Measurements from ENCODE around the gene LACRT. TPM values are rescaled to one million over a fixed set of nuclear protein-coding genes. Genes with fewer than 3 reads are reported as not detected.

LACRT gene
- total and polyA plus RNA-seq, 4 donors: not detected

GRCh38 chr12:54593135-54593534 lies 41.6 kb downstream of the LACRT start:
- Histone ChIP-seq H3K36me3 (ENCODE audit: control insufficient read depth, insufficient read depth, low read length) (no peaks in the 10 kb centered on the region), H3K4me1 (ENCODE audit: control insufficient read depth, insufficient read depth, low read length) (peaks cover 14% of the 10 kb centered on the region), H3K27me3 (ENCODE audit: control insufficient read depth, insufficient read depth, low read length) (peaks cover 4% of the 10 kb centered on the region), H3K4me3 (ENCODE audit: low read depth, low read length) (no peak overlapping the region), H3K27ac (ENCODE audit: low read depth, low read length) (no peak overlapping the region), H3K9me3 (ENCODE audit: control insufficient read depth, insufficient read depth, low read length) (no peaks in the 10 kb centered on the region)
- no peak for DNase-seq (ENCODE audit: low read depth in 4 of 6, low spot score in 6 of 6)
- 60% methylated on average over 3 of the region's 4 CpGs for WGBS (ENCODE audit: insufficient coverage)

- no peak overlapping the region for H3K4me3 ChIP-seq (ENCODE audit: low read depth, low read length)
- H3K27me3 ChIP-seq (ENCODE audit: control insufficient read depth, insufficient read depth, low read length): peaks cover 4% of the 10 kb centered on the region
- no peaks in the 10 kb centered on the region for H3K9me3 ChIP-seq (ENCODE audit: control insufficient read depth, insufficient read depth, low read length)
- peak in 1 of 6 donors; percentile 27 for DNase-seq (ENCODE audit: low read depth in 4 of 6, low spot score in 6 of 6)
- H3K4me1 ChIP-seq (ENCODE audit: control insufficient read depth, insufficient read depth, low read length): peaks cover 22% of the 10 kb centered on the region
- no peak overlapping the region for H3K27ac ChIP-seq (ENCODE audit: low read depth, low read length)
- H3K36me3 ChIP-seq (ENCODE audit: control insufficient read depth, insufficient read depth, low read length): no peaks in the 10 kb centered on the region
- 92% methylated on average over 2 of the region's 2 CpGs for WGBS (ENCODE audit: insufficient coverage)
Measured at GRCh38 chr12:54592316-54592715, 42.4 kb downstream of the LACRT start.

GRCh38 chr12:54590978-54591591 lies 43.6 kb downstream of the LACRT start:
- Histone ChIP-seq H3K4me3 (ENCODE audit: low read depth, low read length) (no peak overlapping the region), H3K9me3 (ENCODE audit: control insufficient read depth, insufficient read depth, low read length) (no peaks in the 10 kb centered on the region), H3K4me1 (ENCODE audit: control insufficient read depth, insufficient read depth, low read length) (peaks cover 31% of the 10 kb centered on the region), H3K36me3 (ENCODE audit: control insufficient read depth, insufficient read depth, low read length) (no peaks in the 10 kb centered on the region), H3K27me3 (ENCODE audit: control insufficient read depth, insufficient read depth, low read length) (peaks cover 4% of the 10 kb centered on the region), H3K27ac (ENCODE audit: low read depth, low read length) (no peak overlapping the region)
- WGBS (ENCODE audit: insufficient coverage): 60% methylated on average over 4 of the region's 7 CpGs
- peak in 1 of 6 donors; percentile 30 for DNase-seq (ENCODE audit: low read depth in 4 of 6, low spot score in 6 of 6)

GRCh38 chr12:54589964-54590363 lies 44.7 kb downstream of the LACRT start:
- Histone ChIP-seq H3K4me3 (ENCODE audit: low read depth, low read length) (no peak overlapping the region), H3K27me3 (ENCODE audit: control insufficient read depth, insufficient read depth, low read length) (peaks cover 4% of the 10 kb centered on the region), H3K27ac (ENCODE audit: low read depth, low read length) (no peak overlapping the region), H3K9me3 (ENCODE audit: control insufficient read depth, insufficient read depth, low read length) (no peaks in the 10 kb centered on the region), H3K36me3 (ENCODE audit: control insufficient read depth, insufficient read depth, low read length) (no peaks in the 10 kb centered on the region), H3K4me1 (ENCODE audit: control insufficient read depth, insufficient read depth, low read length) (peaks cover 31% of the 10 kb centered on the region)
- no CpG with 5 or more reads among the region's 5 CpGs for WGBS (ENCODE audit: insufficient coverage)
- DNase-seq (ENCODE audit: low read depth in 4 of 6, low spot score in 6 of 6): no peak

- no peaks in the 10 kb centered on the region for H3K9me3 ChIP-seq (ENCODE audit: control insufficient read depth, insufficient read depth, low read length)
- H3K36me3 ChIP-seq (ENCODE audit: control insufficient read depth, insufficient read depth, low read length): peaks cover 3% of the 10 kb centered on the region
- peaks cover 4% of the 10 kb centered on the region for H3K27me3 ChIP-seq (ENCODE audit: control insufficient read depth, insufficient read depth, low read length)
- DNase-seq (ENCODE audit: low read depth in 4 of 6, low spot score in 6 of 6): no peak
- H3K4me1 ChIP-seq (ENCODE audit: control insufficient read depth, insufficient read depth, low read length): peaks cover 31% of the 10 kb centered on the region
- peak overlapping the region; percentile 36 for H3K4me3 ChIP-seq (ENCODE audit: low read depth, low read length)
- 15% methylated on average over 13 of the region's 13 CpGs for WGBS (ENCODE audit: insufficient coverage)
- H3K27ac ChIP-seq (ENCODE audit: low read depth, low read length): no peak overlapping the region
Measured at GRCh38 chr12:54588890-54589267, 45.8 kb downstream of the LACRT start.

- WGBS (ENCODE audit: insufficient coverage): under 1% methylated on average over 57 of the region's 77 CpGs
- H3K27ac ChIP-seq (ENCODE audit: low read depth, low read length): no peak within 1 kb of the TSS
- peaks cover 4% of the 10 kb centered on the region for H3K27me3 ChIP-seq (ENCODE audit: control insufficient read depth, insufficient read depth, low read length)
- peak in 2 of 6 donors; percentile 73 to 80 for DNase-seq (ENCODE audit: low read depth in 4 of 6, low spot score in 6 of 6)
- peaks cover 31% of the 10 kb centered on the region for H3K4me1 ChIP-seq (ENCODE audit: control insufficient read depth, insufficient read depth, low read length)
- H3K36me3 ChIP-seq (ENCODE audit: control insufficient read depth, insufficient read depth, low read length): peaks cover 8% of the 10 kb centered on the region
- no peaks in the 10 kb centered on the region for H3K9me3 ChIP-seq (ENCODE audit: control insufficient read depth, insufficient read depth, low read length)
- peak within 1 kb of the TSS; percentile 54 for H3K4me3 ChIP-seq (ENCODE audit: low read depth, low read length)
Measured at GRCh38 chr12:54588110-54588889, 46.4 kb downstream of the LACRT start, which contains the start of gene PPP1R1A. TSS of gene PPP1R1A (minus strand) at chr12:54588659. CDS start at chr12:54588488, 171 bp downstream.

GRCh38 chr12:54587315-54587873 lies 47.3 kb downstream of the LACRT start:
- no peak overlapping the region for H3K27ac ChIP-seq (ENCODE audit: low read depth, low read length)
- H3K4me3 ChIP-seq (ENCODE audit: low read depth, low read length): peak overlapping the region; percentile 54
- H3K27me3 ChIP-seq (ENCODE audit: control insufficient read depth, insufficient read depth, low read length): peaks cover 4% of the 10 kb centered on the region
- WGBS (ENCODE audit: insufficient coverage): 8% methylated on average over 3 of the region's 5 CpGs
- H3K4me1 ChIP-seq (ENCODE audit: control insufficient read depth, insufficient read depth, low read length): peaks cover 31% of the 10 kb centered on the region
- peaks cover 16% of the 10 kb centered on the region for H3K36me3 ChIP-seq (ENCODE audit: control insufficient read depth, insufficient read depth, low read length)
- H3K9me3 ChIP-seq (ENCODE audit: control insufficient read depth, insufficient read depth, low read length): no peaks in the 10 kb centered on the region
- peak in 2 of 6 donors; percentile 72 to 76 for DNase-seq (ENCODE audit: low read depth in 4 of 6, low spot score in 6 of 6)

- Histone ChIP-seq H3K27ac (ENCODE audit: low read depth, low read length) (no peak overlapping the region), H3K27me3 (ENCODE audit: control insufficient read depth, insufficient read depth, low read length) (peaks cover 4% of the 10 kb centered on the region), H3K4me1 (ENCODE audit: control insufficient read depth, insufficient read depth, low read length) (peaks cover 36% of the 10 kb centered on the region), H3K9me3 (ENCODE audit: control insufficient read depth, insufficient read depth, low read length) (no peaks in the 10 kb centered on the region), H3K36me3 (ENCODE audit: control insufficient read depth, insufficient read depth, low read length) (peaks cover 20% of the 10 kb centered on the region), H3K4me3 (ENCODE audit: low read depth, low read length) (no peak overlapping the region)
- 67% methylated on average over 2 of the region's 2 CpGs for WGBS (ENCODE audit: insufficient coverage)
- DNase-seq (ENCODE audit: low read depth in 4 of 6, low spot score in 6 of 6): no peak
Measured at GRCh38 chr12:54586620-54587019, 48.1 kb downstream of the LACRT start.

GRCh38 chr12:54585243-54585642 lies 49.5 kb downstream of the LACRT start:
- Histone ChIP-seq H3K4me1 (ENCODE audit: control insufficient read depth, insufficient read depth, low read length) (peaks cover 28% of the 10 kb centered on the region), H3K27ac (ENCODE audit: low read depth, low read length) (no peak overlapping the region), H3K4me3 (ENCODE audit: low read depth, low read length) (no peak overlapping the region), H3K27me3 (ENCODE audit: control insufficient read depth, insufficient read depth, low read length) (peaks cover 4% of the 10 kb centered on the region), H3K9me3 (ENCODE audit: control insufficient read depth, insufficient read depth, low read length) (no peaks in the 10 kb centered on the region), H3K36me3 (ENCODE audit: control insufficient read depth, insufficient read depth, low read length) (peaks cover 21% of the 10 kb centered on the region)
- DNase-seq (ENCODE audit: low read depth in 4 of 6, low spot score in 6 of 6): peak in 1 of 6 donors; percentile 58
- no CpG with 5 or more reads among the region's 2 CpGs for WGBS (ENCODE audit: insufficient coverage)

Data from spinal cord (tissue), 10 donors.